ENCODE data around the gene MAP9.

Gene MAP9

GRCh38 chr4:155415662-155416061 lies 38.9 kb upstream of the MAP9 start:
- TF ChIP-seq CTCF (IDR thresholded peaks at IDR 0.05; ENCODE audit: low read depth, low read length) (no peak), EZH2phosphoT487 (IDR thresholded peaks at IDR 0.05; ENCODE audit: low read depth) (no peak)

GRCh38 chr4:155413451-155413850 lies 36.7 kb upstream of the MAP9 start:
- no peak overlapping the region for H3K4me3 ChIP-seq (ENCODE audit: low read length)
- TF ChIP-seq CTCF (IDR thresholded peaks at IDR 0.05; ENCODE audit: low read depth, low read length) (no peak), EZH2phosphoT487 (IDR thresholded peaks at IDR 0.05; ENCODE audit: low read depth) (no peak)
- H3K9ac ChIP-seq (ENCODE audit: low read length), result no peak overlapping the region
- no peaks in the 10 kb centered on the region for H3K79me2 ChIP-seq (ENCODE audit: low read length)
- no peak overlapping the region for H3K27ac ChIP-seq (ENCODE audit: low read length)
- H2AFZ ChIP-seq (ENCODE audit: low read depth, low read length), result no peak overlapping the region
- no peaks in the 10 kb centered on the region for H3K9me3 ChIP-seq (ENCODE audit: insufficient read depth, low read length)
- no peak overlapping the region for H3K4me2 ChIP-seq (ENCODE audit: low read length)
- no peaks in the 10 kb centered on the region for H3K27me3 ChIP-seq (ENCODE audit: low read depth, low read length)
- no peaks in the 10 kb centered on the region for H3K36me3 ChIP-seq (replicated peaks; ENCODE audit: low read depth, low read length)
- H4K20me1 ChIP-seq (ENCODE audit: insufficient read depth, low read length), result no peaks in the 10 kb centered on the region
- no peaks in the 10 kb centered on the region for H3K4me1 ChIP-seq (ENCODE audit: low read length)

More at GRCh38 chr4:155415662-155416061, 38.9 kb upstream of the MAP9 start:
- no peak overlapping the region for H3K4me2 ChIP-seq (ENCODE audit: low read length)
- no peak overlapping the region for H2AFZ ChIP-seq (ENCODE audit: low read depth, low read length)
- no peak overlapping the region for H3K9ac ChIP-seq (ENCODE audit: low read length)
- no peaks in the 10 kb centered on the region for H3K4me1 ChIP-seq (ENCODE audit: low read length)
- no peak overlapping the region for H3K4me3 ChIP-seq (ENCODE audit: low read length)
- H3K36me3 ChIP-seq (replicated peaks; ENCODE audit: low read depth, low read length), result no peaks in the 10 kb centered on the region
- H4K20me1 ChIP-seq (ENCODE audit: insufficient read depth, low read length), result no peaks in the 10 kb centered on the region
- no peak overlapping the region for H3K27ac ChIP-seq (ENCODE audit: low read length)
- H3K79me2 ChIP-seq (ENCODE audit: low read length), result no peaks in the 10 kb centered on the region
- no peaks in the 10 kb centered on the region for H3K9me3 ChIP-seq (ENCODE audit: insufficient read depth, low read length)
- H3K27me3 ChIP-seq (ENCODE audit: low read depth, low read length), result no peaks in the 10 kb centered on the region

- no peaks in the 10 kb centered on the region for H3K9me3 ChIP-seq (ENCODE audit: insufficient read depth, low read length)
Measured at GRCh38 chr4:155411546-155411945, 34.8 kb upstream of the MAP9 start.

GRCh38 chr4:155408796-155409195 lies 32.0 kb upstream of the MAP9 start:
- Histone ChIP-seq H4K20me1 (ENCODE audit: insufficient read depth, low read length) (no peaks in the 10 kb centered on the region), H3K4me3 (ENCODE audit: low read length) (no peak overlapping the region), H3K9ac (ENCODE audit: low read length) (no peak overlapping the region), H3K27me3 (ENCODE audit: low read depth, low read length) (no peaks in the 10 kb centered on the region), H3K4me1 (ENCODE audit: low read length) (no peaks in the 10 kb centered on the region), H3K36me3 (replicated peaks; ENCODE audit: low read depth, low read length) (no peaks in the 10 kb centered on the region), H3K9me3 (ENCODE audit: insufficient read depth, low read length) (no peaks in the 10 kb centered on the region), H3K27ac (ENCODE audit: low read length) (no peak overlapping the region), H2AFZ (ENCODE audit: low read depth, low read length) (no peak overlapping the region), H3K79me2 (ENCODE audit: low read length) (no peaks in the 10 kb centered on the region), H3K4me2 (ENCODE audit: low read length) (no peak overlapping the region)
- TF ChIP-seq CTCF (IDR thresholded peaks at IDR 0.05; ENCODE audit: low read depth, low read length), result no peak
- TF ChIP-seq EZH2phosphoT487 (IDR thresholded peaks at IDR 0.05; ENCODE audit: low read depth), result no peak

More at GRCh38 chr4:155411546-155411945, 34.8 kb upstream of the MAP9 start:
- Histone ChIP-seq H3K4me3 (ENCODE audit: low read length) (no peak overlapping the region), H3K27ac (ENCODE audit: low read length) (no peak overlapping the region), H4K20me1 (ENCODE audit: insufficient read depth, low read length) (no peaks in the 10 kb centered on the region), H3K4me2 (ENCODE audit: low read length) (no peak overlapping the region), H2AFZ (ENCODE audit: low read depth, low read length) (no peak overlapping the region), H3K36me3 (replicated peaks; ENCODE audit: low read depth, low read length) (no peaks in the 10 kb centered on the region), H3K79me2 (ENCODE audit: low read length) (no peaks in the 10 kb centered on the region), H3K4me1 (ENCODE audit: low read length) (no peaks in the 10 kb centered on the region), H3K9ac (ENCODE audit: low read length) (no peak overlapping the region), H3K27me3 (ENCODE audit: low read depth, low read length) (no peaks in the 10 kb centered on the region)
- TF ChIP-seq EZH2phosphoT487 (IDR thresholded peaks at IDR 0.05; ENCODE audit: low read depth) (no peak), CTCF (IDR thresholded peaks at IDR 0.05; ENCODE audit: low read depth, low read length) (no peak)
